Measurements from ENCODE around the gene RALGAPB.
"Not testable (repeated sequence)": the region's sequence is repeated elsewhere in the genome, so short reads cannot be mapped to it uniquely, and the experiment has no call there.

RALGAPB gene

DNA sequence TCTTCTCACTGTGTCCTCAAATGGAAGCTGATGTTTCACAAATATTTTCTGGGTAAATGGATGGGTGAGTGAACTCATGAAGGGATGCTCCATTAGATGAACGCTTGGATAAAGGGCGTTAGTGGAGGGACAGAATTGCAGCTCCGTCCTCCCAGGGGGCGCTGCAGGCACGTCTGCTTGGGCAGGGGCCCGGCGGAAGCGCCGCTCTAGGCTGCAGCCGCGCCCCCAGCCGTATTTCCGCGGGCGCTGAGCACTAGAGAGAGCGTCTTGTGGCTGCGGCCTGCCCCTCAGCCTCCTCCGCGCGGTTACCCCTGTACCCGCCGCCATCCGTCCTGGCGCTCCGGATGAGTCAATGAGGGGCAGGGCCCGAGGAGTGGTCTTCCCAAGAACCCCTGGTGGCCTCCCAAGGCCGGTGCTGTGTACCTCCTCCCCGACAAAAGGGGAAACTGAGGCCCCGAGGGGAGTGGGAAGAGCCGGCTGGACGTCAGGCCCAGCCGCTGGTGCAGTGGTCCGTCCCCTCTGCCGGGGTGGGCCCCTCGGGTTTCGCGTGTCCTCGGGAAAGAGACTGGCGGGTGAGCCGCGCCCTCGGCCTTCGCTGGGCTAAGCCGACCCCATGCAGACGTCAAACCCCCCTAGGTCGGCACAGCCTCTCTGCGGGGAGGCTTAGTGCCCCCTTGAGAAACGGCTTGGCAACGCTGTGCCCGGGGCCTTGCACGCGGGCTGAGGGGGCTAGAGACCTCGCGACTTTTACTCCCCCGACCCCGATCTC, 26.0 kb upstream of the RALGAPB start:
- peak; percentile 89 for DNase-seq (ENCODE audit: low read depth in 1 of 2, low spot score in 1 of 2)

DNA sequence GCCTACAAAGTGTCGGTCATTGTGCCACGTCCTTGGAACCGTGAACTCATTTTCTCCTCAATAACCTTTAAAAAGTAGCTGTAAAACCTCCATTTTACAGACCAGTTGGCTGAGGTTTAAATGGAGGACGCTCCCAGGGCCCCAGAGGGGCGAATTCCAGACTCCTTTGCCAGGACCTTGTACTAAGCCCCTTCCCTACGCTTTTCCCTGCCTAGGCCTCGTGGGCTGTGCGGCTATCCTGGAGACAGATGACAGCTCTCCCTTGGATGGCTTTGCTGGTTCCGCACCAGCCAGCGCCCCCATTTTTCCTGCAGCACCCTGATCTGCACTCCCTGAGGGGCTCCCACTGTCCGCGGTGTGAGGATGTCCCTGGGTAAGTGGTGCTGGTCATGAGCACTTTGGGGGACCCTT, 25.4 kb upstream of the RALGAPB start:
- no peak for DNase-seq (ENCODE audit: low read depth in 1 of 2, low spot score in 1 of 2)

DNA sequence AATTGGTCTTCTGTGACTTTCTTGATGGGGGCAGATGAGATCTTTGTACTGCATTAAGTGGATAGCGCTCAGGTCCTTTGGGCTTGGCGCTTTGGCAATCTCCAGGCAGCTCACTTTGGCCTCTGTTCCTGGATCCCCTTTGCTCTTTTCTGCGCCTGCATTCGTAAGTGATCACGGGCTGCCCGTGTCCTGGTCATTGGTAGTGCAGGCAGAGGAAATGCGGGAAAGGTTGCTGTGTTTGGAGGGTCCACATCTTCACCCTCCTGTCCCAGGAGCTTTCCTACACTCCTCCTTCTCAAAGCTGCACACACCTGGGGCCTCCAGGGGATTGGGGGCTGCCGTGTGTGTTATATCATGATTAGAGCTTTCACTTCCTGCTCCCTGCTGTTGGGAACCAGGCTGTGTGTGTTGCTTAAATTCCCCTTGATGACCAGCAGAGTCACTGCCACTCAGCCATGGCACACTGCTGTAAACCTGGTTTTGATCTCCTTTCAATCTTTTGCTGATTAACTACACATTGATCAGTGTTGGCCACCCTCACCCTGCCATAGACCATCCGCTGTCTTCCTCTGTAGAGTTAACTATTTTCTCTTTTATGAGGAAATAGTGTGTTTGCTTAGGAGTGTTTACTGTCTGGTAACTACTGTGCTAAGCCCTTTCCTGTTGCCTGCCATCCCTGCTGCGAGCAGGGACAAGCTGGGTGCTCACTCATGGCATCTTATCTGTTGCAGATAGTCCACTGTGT, 24.5 kb upstream of the RALGAPB start:
- no peak for DNase-seq (ENCODE audit: low read depth in 1 of 2, low spot score in 1 of 2)

DNA sequence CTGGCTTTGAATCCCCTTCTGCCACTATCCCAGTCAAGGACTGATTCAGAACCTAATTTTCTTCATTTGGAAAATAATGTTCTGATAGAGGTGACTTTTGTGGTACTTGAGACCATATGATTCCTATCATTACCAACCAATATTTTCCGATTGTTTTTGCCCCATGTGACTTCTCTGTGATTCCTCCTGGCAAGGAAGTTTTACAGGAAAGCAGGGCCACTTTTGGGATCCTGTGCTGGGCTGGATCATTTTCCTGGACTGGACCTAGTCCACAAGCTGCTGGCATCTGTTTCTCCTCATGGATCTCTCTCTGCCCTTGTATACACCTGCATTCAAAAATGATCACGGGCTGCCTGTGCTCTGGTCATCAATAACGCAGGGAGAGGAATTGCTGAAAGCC, 23.6 kb upstream of the RALGAPB start:
- no peak for DNase-seq (ENCODE audit: low read depth in 1 of 2, low spot score in 1 of 2)

DNA sequence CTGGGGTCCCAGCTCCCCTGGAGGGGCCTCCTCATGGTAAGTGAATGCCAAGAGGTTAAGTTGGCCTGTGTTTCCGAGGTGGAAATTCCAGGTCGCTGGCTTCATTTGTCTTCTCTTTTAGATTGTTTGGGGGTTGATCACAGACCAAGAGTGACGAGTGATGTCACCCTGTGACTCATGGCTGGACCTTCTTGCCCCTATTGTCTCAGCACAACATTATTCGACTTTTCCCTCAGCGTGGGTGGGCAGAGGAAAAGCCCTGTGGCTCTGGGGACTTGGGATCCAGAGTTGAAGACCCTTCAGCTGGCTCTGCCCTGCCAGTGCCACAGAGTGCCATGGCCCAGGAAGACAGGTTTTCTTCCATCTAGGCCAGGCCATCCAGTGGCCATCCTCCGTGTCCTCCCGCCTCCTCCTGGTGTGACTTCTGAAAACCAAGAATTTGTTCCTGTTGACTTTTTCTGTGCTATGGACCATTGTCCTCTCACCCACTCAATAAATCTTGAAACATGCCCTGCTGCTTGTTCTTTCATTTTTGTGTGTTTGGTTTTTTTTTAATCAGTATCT, 22.1 kb upstream of the RALGAPB start:
- DNase-seq (ENCODE audit: low read depth in 1 of 2, low spot score in 1 of 2), result no peak

DNA sequence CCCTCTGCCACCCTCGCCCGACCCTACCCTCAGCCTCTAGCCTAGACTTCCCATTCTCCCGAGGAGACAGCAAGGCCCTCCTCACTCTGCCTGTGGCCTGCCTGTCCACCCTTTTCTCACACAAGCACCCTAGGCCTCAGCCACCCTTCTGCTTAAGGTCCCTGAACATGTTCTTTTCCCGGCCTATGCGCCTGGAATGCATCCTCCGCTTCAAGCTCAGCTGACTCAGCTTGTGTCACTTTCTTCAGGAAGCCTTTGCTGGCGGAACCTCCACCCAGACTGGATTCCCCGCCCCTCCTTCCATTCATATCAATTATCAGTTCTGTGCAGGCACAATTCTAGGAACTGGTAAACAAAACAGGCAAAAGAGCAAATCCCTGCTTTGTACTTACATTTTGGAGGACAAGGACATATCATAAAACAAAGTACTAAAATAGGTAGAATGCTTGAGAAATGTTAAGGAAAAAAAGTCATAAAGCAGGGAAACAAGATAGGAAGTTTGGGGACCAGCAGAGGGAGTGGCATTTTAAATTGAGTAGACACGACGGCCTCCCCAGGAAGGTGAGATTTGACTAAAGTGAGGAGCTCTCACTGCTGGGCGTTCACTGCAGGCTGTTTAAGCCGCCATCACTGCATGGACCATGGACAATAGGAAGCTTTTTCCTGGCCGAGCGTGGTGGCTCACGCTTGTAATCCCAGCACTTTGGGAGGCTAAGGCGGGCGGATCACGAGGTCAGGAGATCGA, 19.6 kb upstream of the RALGAPB start:
- no peak for DNase-seq (ENCODE audit: low read depth in 1 of 2, low spot score in 1 of 2)

DNA sequence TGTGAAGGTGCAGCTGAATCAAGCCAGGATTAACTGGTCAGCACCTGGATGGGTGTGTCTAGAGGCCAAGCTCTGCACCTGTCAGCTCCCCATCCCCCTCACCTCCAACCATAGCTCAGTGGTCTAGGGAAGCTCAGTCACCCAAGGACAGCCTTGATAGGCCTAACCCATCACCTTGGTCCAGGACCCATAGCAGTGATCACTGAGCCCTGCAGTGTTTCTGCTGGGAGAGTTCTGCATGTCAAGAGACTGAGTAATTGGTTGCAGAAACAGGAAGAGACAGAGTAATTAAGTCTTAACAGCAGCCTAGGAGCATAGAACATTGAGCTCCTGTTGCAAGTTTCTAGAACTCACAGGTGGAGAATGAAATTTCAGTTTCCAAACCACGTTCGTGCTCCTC, 18.7 kb upstream of the RALGAPB start:
- no peak for DNase-seq (ENCODE audit: low read depth in 1 of 2, low spot score in 1 of 2)

DNA sequence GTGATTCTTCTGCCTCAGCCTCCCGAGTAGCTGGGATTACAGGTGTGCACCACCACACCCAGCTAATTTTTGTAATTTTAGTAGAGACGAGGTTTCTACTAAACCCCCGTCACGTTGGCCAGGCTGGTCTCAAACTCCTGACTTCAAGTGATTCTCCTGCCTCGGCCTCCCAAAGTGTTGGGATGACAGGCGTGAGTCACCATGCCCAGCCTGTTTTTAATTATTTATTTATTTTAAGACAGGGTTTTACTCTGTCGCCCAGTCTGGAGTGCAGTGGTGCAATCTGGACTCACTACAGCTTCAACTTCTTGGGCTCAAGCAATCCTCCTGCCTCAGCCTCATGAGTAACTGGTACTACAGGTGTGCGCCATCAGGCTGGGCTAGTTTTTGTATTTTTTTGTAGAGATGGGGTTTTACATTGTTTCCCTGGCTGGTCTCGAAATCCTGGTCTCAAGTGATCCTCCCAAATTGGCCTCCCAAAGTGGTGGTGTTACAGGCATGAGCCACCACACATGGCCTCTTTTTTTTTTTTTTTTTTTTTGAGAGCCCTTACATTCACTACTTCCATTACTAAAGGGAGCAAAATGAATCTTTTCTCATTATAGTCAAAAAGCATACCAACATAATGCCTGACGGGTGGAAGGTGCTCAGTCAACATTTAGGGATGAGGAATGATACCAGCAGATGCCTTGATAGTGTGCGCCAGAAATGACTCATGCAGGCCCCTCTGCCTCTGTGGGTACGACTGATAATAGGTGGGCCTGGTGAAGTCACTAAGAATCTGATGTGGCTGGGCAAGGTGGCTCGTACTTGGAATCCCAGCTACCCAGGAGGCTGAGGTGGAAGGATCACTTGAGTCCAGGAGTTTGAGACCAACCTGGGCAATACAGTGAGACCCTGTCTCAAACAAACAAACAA, 17.8 kb upstream of the RALGAPB start:
- no peak for DNase-seq (ENCODE audit: low read depth in 1 of 2, low spot score in 1 of 2)

DNA sequence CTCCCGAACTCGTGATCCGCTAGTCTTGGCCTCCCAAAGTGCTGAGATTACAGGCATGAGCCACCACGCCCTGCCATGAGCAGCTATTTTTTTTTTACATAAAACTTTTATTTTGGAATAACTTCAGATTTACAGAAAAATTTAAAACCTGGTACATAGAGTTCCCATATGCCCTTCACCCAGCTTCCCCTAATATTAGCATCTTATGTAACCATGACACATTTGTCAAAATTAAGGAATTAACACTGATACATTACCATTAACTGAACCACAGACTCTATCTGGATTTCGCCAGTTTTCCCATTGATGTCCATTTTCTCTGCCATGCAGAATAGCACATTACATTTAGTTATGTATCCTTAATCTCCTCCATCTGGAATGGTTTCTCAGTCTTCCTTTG, 14.3 kb upstream of the RALGAPB start:
- DNase-seq (ENCODE audit: low read depth in 1 of 2, low spot score in 1 of 2), result no peak

DNA sequence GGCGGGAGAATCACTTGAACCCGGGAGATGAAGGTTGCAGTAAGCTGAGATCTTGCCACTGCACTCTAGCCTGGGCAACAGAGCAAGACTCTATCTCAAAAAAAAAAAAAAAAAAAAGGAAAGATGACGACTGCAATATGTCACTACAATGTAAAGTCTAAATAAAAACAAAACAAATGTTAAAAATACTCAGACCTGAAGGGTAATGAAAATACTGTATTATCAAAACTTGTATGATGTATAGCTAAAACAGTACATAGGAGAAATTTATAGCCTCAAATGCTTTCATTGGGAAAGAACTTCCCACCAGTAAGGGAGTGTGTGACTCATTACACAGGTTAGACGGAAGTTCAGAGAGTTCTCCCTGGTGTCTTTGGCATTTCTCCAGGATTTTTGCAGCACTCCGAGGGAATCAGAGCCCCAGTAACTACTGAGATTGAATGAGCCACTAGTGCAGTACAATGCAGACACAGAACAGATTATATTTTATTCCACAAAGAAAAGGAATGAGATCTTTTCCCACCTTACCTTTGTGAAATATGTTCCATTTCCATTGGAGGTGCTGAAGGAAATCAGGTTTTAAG, 12.5 kb upstream of the RALGAPB start:
- DNase-seq (ENCODE audit: low read depth in 1 of 2, low spot score in 1 of 2), result no peak

DNA sequence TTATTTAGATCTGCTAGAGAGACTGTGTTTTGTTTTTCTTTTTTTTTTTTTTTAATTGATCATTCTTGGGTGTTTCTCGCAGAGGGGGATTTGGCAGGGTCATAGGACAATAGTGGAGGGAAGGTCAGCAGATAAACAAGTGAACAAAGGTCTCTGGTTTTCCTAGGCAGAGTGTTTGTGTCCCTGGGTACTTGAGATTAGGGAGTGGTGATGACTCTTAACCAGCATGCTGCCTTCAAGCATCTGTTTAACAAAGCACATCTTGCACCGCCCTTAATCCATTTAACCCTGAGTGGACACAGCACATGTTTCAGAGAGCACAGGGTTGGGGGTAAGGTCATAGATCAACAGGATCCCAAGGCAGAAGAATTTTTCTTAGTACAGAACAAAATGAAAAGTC, 12.0 kb upstream of the RALGAPB start:
- DNase-seq (ENCODE audit: low read depth in 1 of 2, low spot score in 1 of 2), result not testable (repeated sequence)

DNA sequence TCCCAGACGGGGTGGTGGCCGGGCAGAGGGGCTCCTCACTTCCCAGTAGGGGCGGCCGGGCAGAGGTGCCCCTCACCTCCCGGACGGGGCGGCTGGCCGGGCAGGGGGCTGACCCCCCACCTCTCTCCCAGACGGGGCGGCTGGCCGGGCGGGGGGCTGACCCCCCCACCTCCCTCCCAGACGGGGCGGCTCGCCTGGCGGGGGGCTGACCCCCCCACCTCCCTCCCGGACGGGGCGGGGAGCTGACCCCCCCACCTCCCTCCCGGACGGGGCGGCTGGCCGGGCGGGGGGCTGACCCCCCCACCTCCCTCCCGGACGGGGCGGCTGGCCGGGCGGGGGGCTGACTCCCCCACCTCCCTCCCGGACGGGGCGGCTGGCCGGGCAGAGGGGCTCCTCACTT, 11.5 kb upstream of the RALGAPB start:
- not testable (repeated sequence) for DNase-seq (ENCODE audit: low read depth in 1 of 2, low spot score in 1 of 2)

DNA sequence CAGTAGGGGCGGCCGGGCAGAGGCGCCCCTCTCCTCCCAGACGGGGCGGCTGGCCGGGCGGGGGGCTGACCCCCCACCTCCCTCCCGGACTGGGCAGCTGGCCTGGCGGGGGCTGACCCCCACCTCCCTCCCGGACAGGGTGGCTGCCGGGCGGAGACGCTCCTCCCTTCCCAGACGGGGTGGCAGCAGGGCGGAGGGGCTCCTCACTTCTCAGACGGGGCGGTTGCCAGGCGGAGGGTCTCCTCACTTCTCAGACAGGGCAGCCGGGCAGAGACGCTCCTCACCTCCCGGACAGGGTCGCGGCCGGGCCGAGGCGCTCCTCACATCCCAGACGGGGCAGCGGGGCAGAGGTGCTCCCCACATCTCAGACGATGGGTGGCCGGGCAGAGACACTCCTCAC, 11.1 kb upstream of the RALGAPB start:
- DNase-seq (ENCODE audit: low read depth in 1 of 2, low spot score in 1 of 2), result not testable (repeated sequence)

DNA sequence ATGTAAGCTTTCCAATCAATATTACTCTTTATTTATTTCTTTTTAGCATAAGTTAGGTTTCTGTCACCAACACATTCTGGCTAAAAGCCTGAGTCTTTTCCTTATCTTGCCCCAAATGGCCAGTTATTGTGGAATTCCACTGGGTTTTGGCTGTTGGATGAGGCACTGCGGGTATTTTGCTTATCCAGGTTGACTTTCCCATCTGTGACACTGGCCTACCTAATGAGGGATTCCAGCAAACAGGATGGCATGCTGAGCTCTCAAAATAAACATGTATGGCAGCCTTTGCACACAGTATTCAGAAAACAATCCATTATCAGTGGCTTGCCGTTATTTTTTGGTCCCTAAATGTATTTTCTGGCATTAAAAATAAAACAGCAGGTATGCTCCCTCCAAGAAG, 6.5 kb upstream of the RALGAPB start:
- DNase-seq (ENCODE audit: low read depth in 1 of 2, low spot score in 1 of 2), result no peak

DNA sequence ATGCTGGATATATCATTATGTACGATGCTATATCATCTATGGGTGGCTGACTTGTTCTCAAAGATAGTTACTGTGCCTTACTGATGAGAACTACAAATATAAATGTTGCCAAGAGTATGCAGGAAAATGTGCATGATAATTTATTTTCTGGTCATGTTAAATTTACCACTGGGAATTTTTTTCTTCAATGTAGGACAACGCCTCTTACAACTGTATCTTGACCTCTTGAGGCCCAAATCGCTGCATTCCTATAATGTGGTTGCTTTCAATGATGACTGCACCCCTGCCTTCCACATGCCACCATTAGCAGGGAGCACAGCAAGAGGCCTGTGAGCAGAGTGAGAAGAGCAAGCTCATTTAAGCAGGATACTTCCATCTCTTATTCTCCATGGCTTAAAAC, 5.7 kb upstream of the RALGAPB start:
- DNase-seq (ENCODE audit: low read depth in 1 of 2, low spot score in 1 of 2), result no peak

DNA sequence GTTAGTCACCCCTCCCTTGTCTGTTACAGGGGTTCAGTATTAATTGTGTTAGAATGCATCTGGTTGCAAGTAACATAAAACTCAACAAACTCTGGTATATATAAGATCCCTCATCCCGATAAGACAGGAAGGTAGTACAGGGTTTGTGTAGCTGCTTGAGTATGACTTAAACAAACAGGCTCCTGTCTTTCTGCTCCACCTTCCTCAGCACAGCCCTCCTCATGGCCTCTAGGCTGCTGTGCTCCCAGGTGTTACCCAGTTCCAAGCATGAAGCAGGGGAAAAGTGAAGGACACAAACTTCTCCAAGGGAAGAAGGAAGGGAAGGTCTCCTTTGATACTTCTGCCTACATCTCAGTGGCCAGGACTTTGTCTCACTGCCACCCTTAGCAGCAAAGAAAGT, 1.4 kb upstream of the RALGAPB start:
- DNase-seq (ENCODE audit: low read depth in 1 of 2, low spot score in 1 of 2), result no peak

DNA sequence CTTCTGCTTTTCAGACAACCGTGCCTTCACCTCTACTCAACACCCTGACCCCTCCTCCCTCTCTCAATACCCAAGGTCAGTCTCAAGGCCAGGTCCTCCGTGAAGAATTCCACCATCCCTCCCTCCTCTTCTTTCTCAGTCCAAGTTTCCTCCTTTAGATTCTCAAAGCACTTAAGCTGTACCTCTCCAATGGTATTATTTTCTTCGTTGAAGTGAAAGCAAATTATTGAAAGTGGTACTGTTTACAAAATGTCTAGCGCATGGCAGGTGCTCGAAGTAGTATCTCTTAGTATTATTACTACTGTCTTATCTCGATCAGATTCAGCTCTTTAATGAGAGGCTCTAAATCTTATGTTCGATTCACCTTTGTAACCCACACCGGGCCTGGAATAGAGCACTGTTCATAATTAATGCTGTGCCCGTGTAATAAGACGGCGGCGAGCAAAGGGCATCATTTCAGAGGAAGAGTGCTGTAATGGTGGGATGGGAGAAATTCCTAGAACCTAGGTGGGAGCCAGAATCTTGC, 593 bp upstream of the RALGAPB start:
- DNase-seq (ENCODE audit: low read depth in 1 of 2, low spot score in 1 of 2), result no peak

DNA sequence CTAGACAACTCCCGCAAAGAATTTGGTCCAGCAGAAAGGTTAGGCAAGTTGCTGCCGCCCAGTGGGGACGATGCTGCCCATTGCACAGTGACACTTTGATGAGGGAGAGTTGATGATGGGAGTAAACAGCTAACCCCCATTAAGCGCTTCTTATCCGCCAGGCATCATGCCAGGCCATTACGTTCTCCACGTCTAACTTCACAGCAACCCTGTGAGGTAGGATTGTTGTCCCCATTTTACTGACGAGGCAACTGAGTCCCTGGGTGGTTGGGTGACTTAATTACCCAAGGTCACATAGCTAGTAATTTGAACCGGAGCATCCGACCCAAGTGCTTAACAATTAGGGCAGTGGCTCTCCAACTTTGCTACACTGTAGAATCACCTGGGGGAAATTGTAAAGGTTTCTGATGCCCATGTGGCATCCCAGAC, 738 bp downstream of the RALGAPB start:
- no peak for DNase-seq (ENCODE audit: low read depth in 1 of 2, low spot score in 1 of 2)

DNA sequence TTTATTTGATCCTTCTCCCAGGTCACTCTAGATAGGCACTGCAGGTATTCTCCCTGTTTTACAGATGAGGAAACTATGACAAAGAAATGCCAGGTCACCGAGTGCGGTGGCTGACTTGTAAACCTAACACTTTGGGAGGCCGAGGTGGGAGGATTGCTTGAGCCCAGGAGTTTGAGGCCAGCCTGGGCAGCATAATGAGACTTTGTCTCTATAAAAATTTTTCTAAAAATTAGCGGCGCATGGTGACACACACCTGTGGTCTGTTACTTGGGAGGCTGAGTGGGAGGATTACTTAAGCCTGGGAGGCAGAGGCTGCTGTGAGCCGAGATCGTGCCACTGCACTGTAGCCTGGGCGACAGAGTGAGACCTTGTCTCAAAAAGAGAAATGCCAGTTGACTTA, 5.1 kb downstream of the RALGAPB start:
- no peak for DNase-seq (ENCODE audit: low read depth in 1 of 2, low spot score in 1 of 2)

DNA sequence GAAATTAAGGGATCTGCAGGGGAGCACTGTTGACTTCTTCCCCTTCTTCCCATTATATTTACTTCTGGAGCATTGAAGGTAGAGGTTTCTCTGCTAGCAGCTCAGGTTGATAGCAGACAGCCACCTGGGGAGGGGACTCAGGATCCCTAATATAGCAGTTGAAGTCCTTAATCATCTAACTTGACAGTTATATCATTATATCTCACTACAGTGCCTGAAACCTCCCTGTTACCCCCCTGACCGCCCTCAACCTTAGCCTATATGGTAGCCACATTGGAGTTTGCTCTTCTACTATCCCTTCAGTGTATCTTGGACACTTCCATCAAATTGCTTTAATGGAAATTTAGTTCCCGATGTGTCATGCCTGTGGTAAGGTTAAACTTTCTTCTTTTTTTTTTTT, 7.0 kb downstream of the RALGAPB start:
- no peak for DNase-seq (ENCODE audit: low read depth in 1 of 2, low spot score in 1 of 2)
